GM12878 (cell line): ENCODE results near the gene IL36RN. TPM values are rescaled to one million over a fixed set of nuclear protein-coding genes. Genes with fewer than 3 reads are reported as not detected.

Experiments used
- BCL11A ChIP-seq: IDR thresholded peaks from 2 replicates; pipeline ENCODE4 v1.6.1; 2011; ENCODE audit warnings: low read depth, low read length
- FOS ChIP-seq: IDR thresholded peaks from 3 replicates; pipeline ENCODE4 v1.6.1; 2011; ENCODE audit warnings: borderline replicate concordance; ENCODE audit not compliant: insufficient read length; ENCODE audit errors: extremely low read depth
- IKZF1 ChIP-seq: fragments of 450-650 bp; conservative IDR thresholded peaks from 2 replicates; pipeline ENCODE4 v1.6.1; 2017; ENCODE audit warnings: antibody characterized with exemption, mild to moderate bottlenecking
- SMAD1 ChIP-seq: fragments of 450-650 bp; IDR thresholded peaks from 2 replicates; pipeline ENCODE4 v1.6.1; 2018; ENCODE audit warnings: mild to moderate bottlenecking, low read depth; ENCODE audit not compliant: partially characterized antibody
- TCF7 ChIP-seq: IDR thresholded peaks from 2 replicates; pipeline ENCODE4 v1.6.1; 2014; ENCODE audit warnings: antibody characterized with exemption, borderline replicate concordance
- YBX1 ChIP-seq: fragments of 450-650 bp; IDR thresholded peaks from 2 replicates; pipeline ENCODE4 v1.6.1; 2016; ENCODE audit warnings: antibody characterized with exemption
- polyA plus RNA-seq, 11 experiments: library from polyadenylated mRNA; depleted of rRNA in 4 of 11; unstranded in 6 of 11; stranded (reverse) in 5 of 11; fragments of >200 nt; fragmentation: Nextera tagmentation in 4 of 11; fragmentation: Illumina TruSeq in 1 of 11; extraction: Ambion mirVana in 4 of 11; extraction: Trizol in 1 of 11; gene quantifications; 1 replicate in 1 of 11; 2 replicates in 10 of 11; pipeline versions ENCODE4 v1.2.1 to v1.2.3, GENCODE V29; 2011 to 2016; ENCODE audit warnings: inconsistent platforms in 2 of 11, missing spikeins in 2 of 11, low read depth in 1 of 11
- total RNA-seq, 4 experiments: library from RNA; depleted of rRNA in 3 of 4; stranded (reverse); fragments of >200 nt in 3 of 4; fragmentation: Illumina TruSeq in 1 of 4; extraction: Trizol in 1 of 4; gene quantifications; 2 replicates each; pipeline versions ENCODE4 v1.2.1 to v1.2.3, GENCODE V29; 2013 to 2021
- TF ChIP-seq, protein P1 (sequence below): fragments of 450-650 bp; IDR thresholded peaks from 2 replicates; pipeline ENCODE4 v1.6.1; 2018; ENCODE audit warnings: mild to moderate bottlenecking, low read depth, moderate library complexity; ENCODE audit not compliant: partially characterized antibody
- TF ChIP-seq, protein P2 (sequence below): IDR thresholded peaks from 2 replicates; pipeline ENCODE4 v1.6.1; 2012; ENCODE audit warnings: low read depth, low read length, improper control_type of control experiment
- TF ChIP-seq, protein P3 (sequence below): fragments of 450-650 bp; IDR thresholded peaks from 2 replicates; pipeline ENCODE4 v1.6.1; 2017; ENCODE audit warnings: mild to moderate bottlenecking, low read depth, inconsistent platforms; ENCODE audit not compliant: poor library complexity, severe bottlenecking

Gene IL36RN
- total and polyA plus RNA-seq, 10 of the 15 experiments (the other 5 are each of a cell fraction or from before 2014, with no cell fraction given), result not detected

DNA sequence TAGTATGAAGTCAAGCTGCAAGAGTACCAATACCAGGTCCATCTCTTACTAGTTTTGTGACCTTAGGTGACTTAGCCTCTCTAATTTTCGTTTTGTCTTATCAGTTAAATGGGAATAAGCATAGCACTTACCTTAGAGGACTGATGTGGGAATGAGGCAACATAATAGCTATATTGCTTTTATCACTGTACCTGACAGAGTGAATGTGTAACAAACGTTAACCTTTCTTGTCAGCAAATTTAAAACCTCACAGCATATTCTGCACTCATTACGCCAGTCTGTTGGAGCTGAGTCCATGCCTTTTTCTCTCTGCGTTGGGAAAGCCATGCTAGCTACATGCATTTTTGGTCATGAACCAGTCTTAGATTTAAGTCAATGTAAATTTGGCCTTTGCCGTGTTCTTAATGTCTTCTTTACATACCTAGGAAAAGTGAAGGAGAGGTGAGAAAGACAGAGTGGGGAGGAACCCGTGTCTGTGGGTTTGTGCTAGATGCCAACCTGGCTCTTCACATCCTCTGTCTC is 6.5 kb upstream of the IL36RN start, which contains the start of gene IL36B (continued):
- TF ChIP-seq BCL11A, result no peak
- TF ChIP-seq YBX1, result no peak
- TF ChIP-seq, protein P1, sequence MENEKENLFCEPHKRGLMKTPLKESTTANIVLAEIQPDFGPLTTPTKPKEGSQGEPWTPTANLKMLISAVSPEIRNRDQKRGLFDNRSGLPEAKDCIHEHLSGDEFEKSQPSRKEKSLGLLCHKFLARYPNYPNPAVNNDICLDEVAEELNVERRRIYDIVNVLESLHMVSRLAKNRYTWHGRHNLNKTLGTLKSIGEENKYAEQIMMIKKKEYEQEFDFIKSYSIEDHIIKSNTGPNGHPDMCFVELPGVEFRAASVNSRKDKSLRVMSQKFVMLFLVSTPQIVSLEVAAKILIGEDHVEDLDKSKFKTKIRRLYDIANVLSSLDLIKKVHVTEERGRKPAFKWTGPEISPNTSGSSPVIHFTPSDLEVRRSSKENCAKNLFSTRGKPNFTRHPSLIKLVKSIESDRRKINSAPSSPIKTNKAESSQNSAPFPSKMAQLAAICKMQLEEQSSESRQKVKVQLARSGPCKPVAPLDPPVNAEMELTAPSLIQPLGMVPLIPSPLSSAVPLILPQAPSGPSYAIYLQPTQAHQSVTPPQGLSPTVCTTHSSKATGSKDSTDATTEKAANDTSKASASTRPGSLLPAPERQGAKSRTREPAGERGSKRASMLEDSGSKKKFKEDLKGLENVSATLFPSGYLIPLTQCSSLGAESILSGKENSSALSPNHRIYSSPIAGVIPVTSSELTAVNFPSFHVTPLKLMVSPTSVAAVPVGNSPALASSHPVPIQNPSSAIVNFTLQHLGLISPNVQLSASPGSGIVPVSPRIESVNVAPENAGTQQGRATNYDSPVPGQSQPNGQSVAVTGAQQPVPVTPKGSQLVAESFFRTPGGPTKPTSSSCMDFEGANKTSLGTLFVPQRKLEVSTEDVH, result no peak
- TF ChIP-seq FOS, result no peak
- TF ChIP-seq SMAD1, result no peak
- TF ChIP-seq IKZF1, result no peak
- TF ChIP-seq, protein P2, sequence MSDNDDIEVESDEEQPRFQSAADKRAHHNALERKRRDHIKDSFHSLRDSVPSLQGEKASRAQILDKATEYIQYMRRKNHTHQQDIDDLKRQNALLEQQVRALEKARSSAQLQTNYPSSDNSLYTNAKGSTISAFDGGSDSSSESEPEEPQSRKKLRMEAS, result no peak
- no peak for TF ChIP-seq TCF7
- TF ChIP-seq, protein P3, sequence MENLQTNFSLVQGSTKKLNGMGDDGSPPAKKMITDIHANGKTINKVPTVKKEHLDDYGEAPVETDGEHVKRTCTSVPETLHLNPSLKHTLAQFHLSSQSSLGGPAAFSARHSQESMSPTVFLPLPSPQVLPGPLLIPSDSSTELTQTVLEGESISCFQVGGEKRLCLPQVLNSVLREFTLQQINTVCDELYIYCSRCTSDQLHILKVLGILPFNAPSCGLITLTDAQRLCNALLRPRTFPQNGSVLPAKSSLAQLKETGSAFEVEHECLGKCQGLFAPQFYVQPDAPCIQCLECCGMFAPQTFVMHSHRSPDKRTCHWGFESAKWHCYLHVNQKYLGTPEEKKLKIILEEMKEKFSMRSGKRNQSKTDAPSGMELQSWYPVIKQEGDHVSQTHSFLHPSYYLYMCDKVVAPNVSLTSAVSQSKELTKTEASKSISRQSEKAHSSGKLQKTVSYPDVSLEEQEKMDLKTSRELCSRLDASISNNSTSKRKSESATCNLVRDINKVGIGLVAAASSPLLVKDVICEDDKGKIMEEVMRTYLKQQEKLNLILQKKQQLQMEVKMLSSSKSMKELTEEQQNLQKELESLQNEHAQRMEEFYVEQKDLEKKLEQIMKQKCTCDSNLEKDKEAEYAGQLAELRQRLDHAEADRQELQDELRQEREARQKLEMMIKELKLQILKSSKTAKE, result no peak
